Stimulated activated CD8-positive, alpha-beta memory T cell treated with anti-CD3 and anti-CD28 coated beads, Interleukin-7, amount 100 ng/mL, for 1 hour (primary cell): ENCODE measurements around the gene FOXD1.
"Not testable (repeated sequence)": the region's sequence is repeated elsewhere in the genome, so short reads cannot be mapped to it uniquely, and the experiment has no call there.

ENCODE experiments used
- DNase-seq, 2 donors: peaks; one replicate each; pipeline ENCODE4 v3.0.0-alpha.2; 2020; ENCODE audit warnings: low read depth in 2 of 2

The FOXD1 gene

GRCh38 chr5:73448463-73449136 is at the start of gene FOXD1:
Gene FOXD1, minus strand, starts transcription at chr5:73448777. Its CDS starts 415 bp downstream, at chr5:73448362.
- no peak for DNase-seq

GRCh38 chr5:73497497-73498056 is 49.0 kb upstream of the FOXD1 start:
- no peak for DNase-seq

- no peak for DNase-seq
Measured at GRCh38 chr5:73496984-73497457, 48.4 kb upstream of the FOXD1 start.

GRCh38 chr5:73495772-73496335 is 47.3 kb upstream of the FOXD1 start:
- DNase-seq: no peak

GRCh38 chr5:73494721-73495120 is 46.1 kb upstream of the FOXD1 start:
- DNase-seq: no peak

- no peak for DNase-seq
Measured at GRCh38 chr5:73493421-73493820, 44.8 kb upstream of the FOXD1 start.

- no peak for DNase-seq
Measured at GRCh38 chr5:73491155-73491554, 42.6 kb upstream of the FOXD1 start.

- DNase-seq: no peak
Measured at GRCh38 chr5:73490088-73490487, 41.5 kb upstream of the FOXD1 start.

GRCh38 chr5:73488806-73489205 is 40.2 kb upstream of the FOXD1 start:
- DNase-seq: no peak

- DNase-seq: no peak
Measured at GRCh38 chr5:73487815-73488214, 39.2 kb upstream of the FOXD1 start.

- not testable (repeated sequence) for DNase-seq
Measured at GRCh38 chr5:73487257-73487656, 38.7 kb upstream of the FOXD1 start.

- no peak for DNase-seq
Measured at GRCh38 chr5:73486119-73486899, 37.7 kb upstream of the FOXD1 start.

- no peak for DNase-seq
Measured at GRCh38 chr5:73485715-73486114, 37.1 kb upstream of the FOXD1 start.

GRCh38 chr5:73484511-73484910 is 35.9 kb upstream of the FOXD1 start:
- no peak for DNase-seq

GRCh38 chr5:73483676-73484075 is 35.1 kb upstream of the FOXD1 start:
- no peak for DNase-seq

GRCh38 chr5:73482383-73483136 is 34.0 kb upstream of the FOXD1 start:
- DNase-seq: no peak

GRCh38 chr5:73480500-73480899 is 31.9 kb upstream of the FOXD1 start:
- DNase-seq: no peak

GRCh38 chr5:73472116-73472515 is 23.5 kb upstream of the FOXD1 start:
- no peak for DNase-seq

GRCh38 chr5:73471654-73472053 is 23.1 kb upstream of the FOXD1 start:
- DNase-seq: no peak

GRCh38 chr5:73469878-73470277 is 21.3 kb upstream of the FOXD1 start:
- DNase-seq: no peak

- DNase-seq: not testable (repeated sequence)
Measured at GRCh38 chr5:73468638-73469037, 20.1 kb upstream of the FOXD1 start.
